Measurements from ENCODE around the gene CREBBP.

The CREBBP gene

DNA sequence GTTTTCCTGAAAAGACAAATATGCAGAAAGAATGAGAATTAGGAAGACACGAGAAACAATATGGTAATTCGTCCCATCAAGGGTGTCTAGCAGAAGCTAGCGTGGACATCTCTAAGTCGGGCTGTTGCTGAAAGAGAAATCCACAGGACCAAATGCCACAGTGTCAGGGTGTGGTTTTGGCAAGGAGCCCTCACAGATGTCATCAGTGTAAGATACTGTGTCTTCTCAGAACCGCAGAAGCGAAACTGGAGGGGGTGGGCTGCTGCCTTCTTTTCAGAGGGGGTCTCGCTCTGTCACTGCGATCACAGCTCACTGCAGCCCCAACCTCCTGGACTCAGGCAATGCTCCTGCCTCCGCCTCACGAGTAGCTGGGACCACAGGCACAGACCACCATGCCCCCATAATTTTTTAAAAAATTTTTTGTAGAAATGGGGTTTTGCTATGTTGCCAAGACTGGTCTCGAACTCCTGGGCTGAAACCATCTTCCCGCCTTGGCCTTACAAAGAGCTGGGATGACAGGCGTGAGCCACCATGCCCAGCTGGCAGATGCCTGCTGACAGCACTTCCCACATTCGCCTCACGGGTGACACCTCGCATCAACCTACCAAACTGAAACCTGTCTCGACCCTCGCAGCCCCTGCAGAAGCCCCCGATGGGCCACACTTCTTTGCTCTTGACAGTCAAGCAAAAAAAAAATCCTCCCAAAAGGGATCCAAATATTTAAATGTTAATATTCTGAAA is 189.4 kb downstream of the CREBBP start:
- TF ChIP-seq, protein P1, sequence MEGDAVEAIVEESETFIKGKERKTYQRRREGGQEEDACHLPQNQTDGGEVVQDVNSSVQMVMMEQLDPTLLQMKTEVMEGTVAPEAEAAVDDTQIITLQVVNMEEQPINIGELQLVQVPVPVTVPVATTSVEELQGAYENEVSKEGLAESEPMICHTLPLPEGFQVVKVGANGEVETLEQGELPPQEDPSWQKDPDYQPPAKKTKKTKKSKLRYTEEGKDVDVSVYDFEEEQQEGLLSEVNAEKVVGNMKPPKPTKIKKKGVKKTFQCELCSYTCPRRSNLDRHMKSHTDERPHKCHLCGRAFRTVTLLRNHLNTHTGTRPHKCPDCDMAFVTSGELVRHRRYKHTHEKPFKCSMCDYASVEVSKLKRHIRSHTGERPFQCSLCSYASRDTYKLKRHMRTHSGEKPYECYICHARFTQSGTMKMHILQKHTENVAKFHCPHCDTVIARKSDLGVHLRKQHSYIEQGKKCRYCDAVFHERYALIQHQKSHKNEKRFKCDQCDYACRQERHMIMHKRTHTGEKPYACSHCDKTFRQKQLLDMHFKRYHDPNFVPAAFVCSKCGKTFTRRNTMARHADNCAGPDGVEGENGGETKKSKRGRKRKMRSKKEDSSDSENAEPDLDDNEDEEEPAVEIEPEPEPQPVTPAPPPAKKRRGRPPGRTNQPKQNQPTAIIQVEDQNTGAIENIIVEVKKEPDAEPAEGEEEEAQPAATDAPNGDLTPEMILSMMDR (conservative IDR thresholded peaks at IDR 0.05): no peak
- TF ChIP-seq ZFX (IDR thresholded peaks at IDR 0.05): no peak
- no peak overlapping the region for H3K27ac ChIP-seq

DNA sequence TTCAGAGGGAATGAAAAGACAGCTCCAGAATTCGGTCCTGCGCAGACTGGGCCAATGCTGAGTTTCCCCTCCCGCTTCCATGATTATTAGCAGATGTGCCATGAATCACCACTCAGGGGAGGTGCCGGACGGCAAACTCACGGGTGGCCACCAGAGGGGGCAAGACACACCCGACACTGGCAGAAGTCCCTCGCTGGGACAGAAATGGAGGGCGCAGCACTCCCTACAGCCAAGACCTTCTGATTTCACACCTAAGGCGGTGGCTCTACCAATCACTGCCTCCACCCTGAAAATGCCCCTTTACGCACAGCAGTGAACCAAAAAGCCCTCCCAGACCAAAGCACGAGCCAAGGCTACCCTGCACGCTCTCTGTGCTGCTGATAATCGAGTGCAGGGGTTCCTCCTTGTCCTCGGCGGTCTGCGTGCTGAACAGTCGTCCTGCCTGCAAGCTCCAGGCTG is 190.0 kb downstream of the CREBBP start:
- H3K27ac ChIP-seq: no peak overlapping the region
- no peak for TF ChIP-seq ZFX (IDR thresholded peaks at IDR 0.05)
- TF ChIP-seq, protein P1 (conservative IDR thresholded peaks at IDR 0.05): peak; percentile 94

DNA sequence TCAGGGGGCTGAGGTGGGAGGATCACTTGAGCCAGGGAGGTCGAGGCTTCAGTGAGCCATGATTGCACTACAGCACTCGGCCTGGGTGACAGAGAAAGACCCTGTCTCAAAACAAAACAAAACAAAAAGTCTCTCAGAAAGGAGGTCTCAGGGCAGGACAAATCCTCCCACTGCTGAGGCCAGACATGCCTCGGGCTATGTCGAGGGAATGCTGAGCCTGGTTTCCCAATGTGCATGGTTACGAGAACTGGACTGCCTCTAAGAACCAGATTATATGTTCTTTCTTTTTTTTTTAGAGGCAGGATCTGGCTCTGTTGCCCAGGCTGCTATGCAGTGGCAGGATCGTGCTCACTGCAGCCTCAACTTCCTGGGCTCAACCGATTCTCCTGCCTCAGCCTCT is 190.8 kb downstream of the CREBBP start:
- no peak overlapping the region for H3K27ac ChIP-seq
- no peak for TF ChIP-seq ZFX (IDR thresholded peaks at IDR 0.05)
- TF ChIP-seq, protein P1 (conservative IDR thresholded peaks at IDR 0.05): no peak

DNA sequence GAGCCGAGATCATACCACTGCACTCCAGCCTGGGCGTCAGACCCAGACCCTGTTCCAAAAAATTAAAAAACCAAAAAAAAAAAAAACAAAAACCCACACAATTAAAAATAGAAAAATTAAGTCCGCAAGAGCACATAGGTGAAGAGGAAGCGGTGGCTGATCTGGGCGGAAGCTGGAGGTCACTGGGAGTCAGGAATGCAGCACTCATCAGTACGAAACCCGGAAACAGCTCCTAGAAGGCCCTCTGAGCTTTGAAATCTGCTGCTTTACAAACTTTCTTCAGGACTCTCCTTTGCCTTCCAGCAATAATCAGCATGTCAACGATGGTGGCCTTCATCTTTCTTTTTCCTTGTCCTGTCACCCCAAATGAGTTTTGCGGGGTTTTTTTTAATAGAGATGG is 192.7 kb downstream of the CREBBP start:
- TF ChIP-seq, protein P1 (conservative IDR thresholded peaks at IDR 0.05): no peak
- TF ChIP-seq ZFX (IDR thresholded peaks at IDR 0.05): no peak
- no peak overlapping the region for H3K27ac ChIP-seq

DNA sequence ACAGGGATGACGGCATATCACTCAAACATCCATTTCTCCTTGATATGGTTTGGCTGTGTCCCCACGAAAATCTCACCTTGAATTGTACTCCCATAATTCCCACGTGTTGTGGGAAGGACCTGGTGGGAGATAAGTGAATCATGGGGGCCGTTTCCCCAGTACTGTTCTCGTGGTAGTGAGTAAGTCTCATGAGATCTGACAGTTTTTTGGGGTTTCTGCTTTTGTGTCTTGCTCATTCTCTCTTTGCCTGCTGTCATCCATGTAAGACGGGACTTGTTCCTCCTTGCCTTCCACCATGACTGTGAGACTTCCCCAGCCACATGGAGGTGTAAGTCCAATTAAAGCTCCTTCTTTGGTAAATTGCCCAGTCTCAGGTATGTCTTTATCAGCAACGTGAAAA is 193.5 kb downstream of the CREBBP start:
- no peak overlapping the region for H3K27ac ChIP-seq
- TF ChIP-seq ZFX (IDR thresholded peaks at IDR 0.05): no peak
- TF ChIP-seq, protein P1 (conservative IDR thresholded peaks at IDR 0.05): no peak

DNA sequence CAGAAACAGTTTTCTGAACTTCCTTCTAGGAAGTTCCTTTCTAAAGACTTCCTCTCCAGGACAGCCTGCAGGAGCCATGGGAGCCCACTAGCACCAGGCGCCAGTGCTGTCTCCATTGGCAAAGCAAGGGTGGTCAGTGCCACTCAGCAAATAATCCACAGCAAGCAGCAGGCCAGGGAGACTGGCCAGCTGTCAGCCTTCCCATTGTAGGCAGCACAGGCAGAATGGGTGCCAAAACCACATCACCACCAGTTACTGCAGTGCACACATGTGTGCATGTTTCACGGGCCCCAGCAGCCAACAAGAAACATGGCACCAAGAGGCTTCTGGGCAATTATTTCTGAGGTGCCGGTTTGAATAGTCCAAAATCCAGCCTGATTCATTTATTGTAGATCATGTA is 199.3 kb downstream of the CREBBP start:
- no peak overlapping the region for H3K27ac ChIP-seq
- no peak for TF ChIP-seq ZFX (IDR thresholded peaks at IDR 0.05)
- TF ChIP-seq, protein P1 (conservative IDR thresholded peaks at IDR 0.05): no peak

DNA sequence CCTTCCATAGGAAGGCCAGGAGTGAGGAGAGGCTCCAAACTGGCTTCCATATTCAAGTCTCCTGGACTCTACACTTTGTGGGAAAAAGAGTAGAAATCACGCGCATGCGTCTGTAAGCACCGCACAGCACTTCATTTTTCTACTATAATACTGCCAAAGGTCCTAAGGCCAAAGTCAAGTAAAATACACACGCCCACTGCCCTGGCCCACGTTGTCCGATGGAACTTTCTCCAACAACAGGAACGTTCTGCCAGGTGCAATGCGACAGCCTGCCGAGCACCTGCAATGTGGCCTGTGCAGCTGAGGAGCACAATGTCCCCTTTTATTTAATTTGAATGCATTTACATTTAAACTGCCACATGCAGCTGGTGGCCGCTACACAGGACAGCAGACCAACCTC is 202.5 kb downstream of the CREBBP start:
- H3K27ac ChIP-seq: no peak overlapping the region
- TF ChIP-seq, protein P1 (conservative IDR thresholded peaks at IDR 0.05): no peak
- TF ChIP-seq ZFX (IDR thresholded peaks at IDR 0.05): no peak
